PC-9 (cell line): ENCODE measurements around the gene ATP2C2. TPM values are rescaled to one million over a fixed set of nuclear protein-coding genes. Genes with fewer than 3 reads are reported as not detected.

Source experiments
- BruUV-seq: library from RNA; stranded (reverse); fragments of 400-500 nt; replicated peaks from 2 replicates; lab custom pipeline; 2021; lab: Mats Ljungman, UMichigan
- CTCF ChIA-PET: fragments of 300-600 bp; sonication (Branson Sonifier 250); formaldehyde crosslinking; loops from one replicate; lab custom pipeline; 2022; ENCODE audit warnings: antibody characterized with exemption; lab: Charles Lee
- POLR2A ChIA-PET: fragments of 300-600 bp; sonication (Branson Sonifier 250); formaldehyde crosslinking; loops from one replicate; lab custom pipeline; 2022; ENCODE audit warnings: antibody characterized with exemption; ENCODE audit not compliant: unreplicated experiment; lab: Charles Lee
- DNase-seq, 2 experiments: peaks; one replicate each; pipeline versions ENCODE4 v3.0.0 to v3.0.0-alpha.2; 2015 to 2022; ENCODE audit warnings: mixed read lengths in 1 of 2
- H2AFZ ChIP-seq: fragments of 200-600 bp; sonication (generic); 2 replicates; pipeline ENCODE4 v1.8.1; 2017; ENCODE audit warnings: antibody characterized with exemption
- H3F3A ChIP-seq: fragments of 200-600 bp; sonication (generic); 2 replicates; pipeline ENCODE4 v1.8.1; 2017; ENCODE audit warnings: antibody characterized with exemption, mild to moderate bottlenecking, low read depth; ENCODE audit not compliant: insufficient read depth
- H3K27ac ChIP-seq: fragments of 200-600 bp; sonication (generic); 2 replicates; pipeline ENCODE4 v1.6.1; 2016; ENCODE audit warnings: mixed run types
- H3K27me3 ChIP-seq: fragments of 200-600 bp; sonication (generic); 2 replicates; pipeline ENCODE4 v1.6.1; 2016; ENCODE audit warnings: low read depth, mixed run types; ENCODE audit not compliant: insufficient read depth
- H3K36me3 ChIP-seq: fragments of 200-600 bp; sonication (generic); 2 replicates; pipeline ENCODE4 v1.6.1; 2016; ENCODE audit warnings: low read depth, mixed run types
- H3K4me1 ChIP-seq: fragments of 200-600 bp; sonication (generic); replicated peaks from 2 replicates; pipeline ENCODE4 v1.6.1; 2016; ENCODE audit warnings: mixed run types; ENCODE audit not compliant: insufficient read depth
- H3K4me2 ChIP-seq: fragments of 200-600 bp; sonication (generic); 2 replicates; pipeline ENCODE4 v1.6.1; 2017; ENCODE audit warnings: mixed run types
- H3K4me3 ChIP-seq: fragments of 200-600 bp; sonication (generic); 2 replicates; pipeline ENCODE4 v1.6.1; 2016; ENCODE audit warnings: mixed run types
- H3K79me2 ChIP-seq: fragments of 200-600 bp; sonication (generic); 2 replicates; pipeline ENCODE4 v1.6.1; 2017; ENCODE audit warnings: low read depth, mixed run types
- H3K9me2 ChIP-seq: fragments of 200-600 bp; sonication (generic); 2 replicates; pipeline ENCODE4 v1.8.1; 2017; ENCODE audit warnings: mild to moderate bottlenecking; ENCODE audit not compliant: insufficient read depth
- H3K9me3 ChIP-seq: fragments of 200-600 bp; sonication (generic); 2 replicates; pipeline ENCODE4 v1.8.1; 2016; ENCODE audit warnings: low read depth; ENCODE audit not compliant: insufficient read depth
- H4K20me1 ChIP-seq: fragments of 200-600 bp; sonication (generic); 2 replicates; pipeline ENCODE4 v1.8.1; 2017; ENCODE audit not compliant: insufficient read depth
- CTCF ChIP-seq: fragments of 200-600 bp; sonication (generic); conservative IDR thresholded peaks from 2 replicates; pipeline ENCODE4 v1.6.1; 2017; ENCODE audit warnings: mixed run types, antibody characterized with exemption, mild to moderate bottlenecking, moderate library complexity
- EZH2 ChIP-seq: fragments of 200-600 bp; sonication (generic); IDR thresholded peaks from 2 replicates; pipeline ENCODE4 v1.8.0; 2017; ENCODE audit warnings: antibody characterized with exemption, low read depth
- intact Hi-C: fragments of 100-400 bp; cut with micrococcal nuclease; formaldehyde crosslinking; loops from one replicate; pipeline ENCODE4 v1.10.0; 2022; ENCODE audit not compliant: unreplicated experiment
- total RNA-seq: library from RNA; stranded (reverse); gene quantifications from 2 replicates; pipeline ENCODE4 v1.2.3, GENCODE V29; 2021

Gene ATP2C2
- total RNA-seq, 1 experiment from 2014 or later, result 17.2 TPM

DNA sequence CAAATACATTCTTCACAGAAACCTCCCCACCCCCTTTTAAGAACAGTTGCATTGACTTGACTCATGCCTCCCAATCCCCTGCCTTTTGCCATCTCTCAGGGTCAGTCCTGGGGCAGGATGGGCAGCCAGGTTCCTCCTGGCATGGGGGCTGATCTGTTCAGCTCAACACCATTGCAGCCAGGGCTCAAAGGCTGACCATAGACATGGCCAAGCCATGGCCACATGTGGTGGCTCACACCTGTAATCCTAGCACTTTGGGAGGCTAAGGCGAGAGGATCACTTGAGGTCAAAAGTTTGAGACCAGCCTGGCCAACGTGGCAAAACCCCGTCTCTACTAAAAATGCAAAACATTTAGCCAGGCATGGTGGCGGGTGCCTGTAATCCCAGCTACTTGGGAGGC lies 14.1 kb downstream of the ATP2C2 start:
- ChIA-PET CTCF (no interaction called here), POLR2A (no interaction called here)
- Histone ChIP-seq H3K4me2 (no peak overlapping the region), H3K36me3 (no peaks in the 10 kb centered on the region), H3K9me3 (no peaks in the 10 kb centered on the region), H3K27me3 (no peaks in the 10 kb centered on the region), H3F3A (no peaks in the 10 kb centered on the region), H3K79me2 (no peaks in the 10 kb centered on the region), H3K9me2 (no peaks in the 10 kb centered on the region), H3K27ac (no peak overlapping the region), H4K20me1 (peaks cover 7% of the 10 kb centered on the region; the same call in 1 of the 2 replicates), H2AFZ (no peak overlapping the region), H3K4me3 (no peak overlapping the region), H3K4me1 (peaks cover 12% of the 10 kb centered on the region; the same call in 1 of the 2 replicates)
- no peak for DNase-seq
- TF ChIP-seq CTCF (no peak), EZH2 (no peak)
- BruUV-seq, result no TSS peak
- intact Hi-C loops, result no loop called here

DNA sequence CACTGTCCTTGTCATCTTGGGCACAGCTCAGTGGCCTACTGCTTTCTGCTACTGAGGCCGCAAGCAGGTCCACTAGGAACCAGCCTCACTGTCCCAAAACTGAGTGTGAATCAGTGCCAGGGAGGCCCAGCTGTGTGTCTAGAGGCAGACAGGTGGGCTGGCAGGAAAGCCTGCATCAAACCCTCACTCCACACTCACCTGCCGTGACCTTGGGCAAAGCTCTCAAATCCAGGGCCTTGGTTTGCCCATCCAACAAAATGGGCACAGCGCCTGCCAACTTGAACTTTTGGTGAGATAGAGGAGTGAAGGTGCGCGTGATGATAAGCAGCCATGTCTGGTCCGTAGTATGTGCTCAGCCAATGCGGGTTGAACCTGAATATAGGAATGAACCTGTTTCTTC lies 14.8 kb downstream of the ATP2C2 start:
- Histone ChIP-seq H2AFZ (no peak overlapping the region), H3K27ac (no peak overlapping the region), H3K4me3 (no peak overlapping the region), H3K9me2 (no peaks in the 10 kb centered on the region), H3K9me3 (no peaks in the 10 kb centered on the region), H4K20me1 (peaks cover 7% of the 10 kb centered on the region; the same call in 1 of the 2 replicates), H3F3A (no peaks in the 10 kb centered on the region), H3K79me2 (no peaks in the 10 kb centered on the region), H3K4me2 (no peak overlapping the region), H3K27me3 (no peaks in the 10 kb centered on the region), H3K4me1 (peaks cover 12% of the 10 kb centered on the region; the same call in 1 of the 2 replicates), H3K36me3 (no peaks in the 10 kb centered on the region)
- ChIA-PET POLR2A (no interaction called here), CTCF (no interaction called here)
- TF ChIP-seq EZH2 (no peak), CTCF (no peak)
- DNase-seq, result no peak
- intact Hi-C loops, result no loop called here
- no TSS peak for BruUV-seq

DNA sequence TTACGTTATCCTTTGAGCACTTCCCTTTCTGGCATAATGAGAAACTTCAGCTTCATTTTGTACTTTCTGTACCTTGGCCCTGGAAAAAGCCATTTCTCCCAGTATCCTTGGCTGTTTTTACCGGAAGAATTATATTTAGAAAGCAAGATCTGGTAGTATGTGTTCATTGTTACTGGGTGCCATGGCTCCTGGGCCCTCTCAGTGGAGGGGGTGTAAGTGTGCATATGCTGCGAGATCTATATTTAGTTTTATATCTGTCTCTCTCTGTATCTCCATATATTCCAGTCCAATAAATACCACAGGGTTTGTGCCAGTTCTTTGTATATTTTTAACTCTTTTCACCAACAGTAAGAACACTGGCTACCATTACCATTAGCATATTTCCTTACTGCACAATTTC lies 17.7 kb downstream of the ATP2C2 start:
- Histone ChIP-seq H3K4me1 (no peaks in the 10 kb centered on the region), H3K9me2 (no peaks in the 10 kb centered on the region), H3K9me3 (no peaks in the 10 kb centered on the region), H3K36me3 (no peaks in the 10 kb centered on the region), H3K27me3 (no peaks in the 10 kb centered on the region), H3F3A (no peaks in the 10 kb centered on the region), H4K20me1 (peaks cover 7% of the 10 kb centered on the region; the same call in 1 of the 2 replicates), H3K79me2 (no peaks in the 10 kb centered on the region), H3K27ac (no peak overlapping the region), H2AFZ (no peak overlapping the region), H3K4me2 (no peak overlapping the region), H3K4me3 (no peak overlapping the region)
- CTCF ChIA-PET, result no interaction called here
- BruUV-seq, result no TSS peak
- TF ChIP-seq CTCF (no peak), EZH2 (no peak)
- no peak for DNase-seq
- POLR2A ChIA-PET, result no interaction called here
- intact Hi-C loops, result no loop called here
